Measurements from ENCODE around the gene RNF144A. TPM values are rescaled to one million over a fixed set of nuclear protein-coding genes. Genes with fewer than 3 reads are reported as not detected.
A peak's percentile ranks its signal among the peaks of the same experiment; 100 is the strongest.

RNF144A gene
- total and polyA plus RNA-seq, 12 donors = 13.0 to 103 (median 42.3) TPM

GRCh38 chr2:7003895-7004294 is 86.7 kb downstream of the RNF144A start:
- WGBS, 4 donors = 91 to 100% (median 96%) methylated on average over 3 of the region's 3 CpGs

GRCh38 chr2:7004636-7005035 is 87.4 kb downstream of the RNF144A start:
- intact Hi-C loops (cut with DNase I) = no loop called here
- Histone ChIP-seq H3K4me1 (replicated peaks in 1 of 2) (peaks cover 25 to 32% of the 10 kb centered on the region in 2 donors), H3K36me3 (replicated peaks in 1 of 2) (peaks cover 0 to 8% of the 10 kb centered on the region in 2 donors), H3K9me3 (replicated peaks in 1 of 3) (no peaks in the 10 kb centered on the region), H3K27me3 (no peaks in the 10 kb centered on the region), H3K27ac (peak overlapping the region in 1 of 5 donors; percentile 1), H3K4me3 (no peak overlapping the region)
- no peak for TF ChIP-seq POLR2A (IDR thresholded peaks at IDR 0.05)
- no peak for TF ChIP-seq CTCF (IDR thresholded peaks at IDR 0.05)
- WGBS, 4 donors = 58 to 61% (median 59%) methylated on average over 4 of the region's 4 CpGs
- DNase-seq = no peak

More at GRCh38 chr2:7003895-7004294, 86.7 kb downstream of the RNF144A start:
- H3K27me3 ChIP-seq = no peaks in the 10 kb centered on the region
- H3K4me3 ChIP-seq = no peak overlapping the region
- H3K9me3 ChIP-seq (replicated peaks in 1 of 3) = no peaks in the 10 kb centered on the region
- no peak overlapping the region for H3K27ac ChIP-seq
- intact Hi-C loops (cut with DNase I) = no loop called here
- DNase-seq = no peak
- TF ChIP-seq POLR2A (IDR thresholded peaks at IDR 0.05) = no peak
- TF ChIP-seq CTCF (IDR thresholded peaks at IDR 0.05) = no peak
- H3K4me1 ChIP-seq (replicated peaks in 1 of 2) = peaks cover 18 to 31% of the 10 kb centered on the region in 2 donors
- H3K36me3 ChIP-seq (replicated peaks in 1 of 2) = peaks cover 0 to 8% of the 10 kb centered on the region in 2 donors

- intact Hi-C loops (cut with DNase I) = no loop called here
- Histone ChIP-seq H3K36me3 (replicated peaks in 1 of 2) (peaks cover 0 to 3% of the 10 kb centered on the region in 2 donors), H3K4me3 (no peak overlapping the region), H3K27me3 (no peaks in the 10 kb centered on the region), H3K9me3 (replicated peaks in 1 of 3) (no peaks in the 10 kb centered on the region), H3K27ac (peak overlapping the region in 4 of 5 donors; percentile 1 to 90 (median 85)), H3K4me1 (replicated peaks in 1 of 2) (peaks cover 32 to 55% of the 10 kb centered on the region in 2 donors)
- TF ChIP-seq POLR2A (IDR thresholded peaks at IDR 0.05) = no peak
- TF ChIP-seq CTCF (IDR thresholded peaks at IDR 0.05) = no peak
- WGBS, 4 donors = 59 to 73% (median 68%) methylated on average over 5 to 9 of the region's 9 CpGs
- no peak for DNase-seq
Measured at GRCh38 chr2:7007488-7007845, 90.3 kb downstream of the RNF144A start.

- WGBS, 4 donors = 12 to 21% (median 16%) methylated on average over 6 to 24 of the region's 24 CpGs
Measured at GRCh38 chr2:7007846-7008741, 90.9 kb downstream of the RNF144A start.

More at GRCh38 chr2:7007846-7008741, 90.9 kb downstream of the RNF144A start:
- intact Hi-C loops (cut with DNase I) = no loop called here
- H3K4me3 ChIP-seq = no peak overlapping the region
- H3K36me3 ChIP-seq (replicated peaks in 1 of 2) = peaks cover 0 to 3% of the 10 kb centered on the region in 2 donors
- peak; percentile 93 to 99 (median 99) for DNase-seq
- peaks cover 32 to 61% of the 10 kb centered on the region in 2 donors for H3K4me1 ChIP-seq (replicated peaks in 1 of 2)
- H3K27me3 ChIP-seq = no peaks in the 10 kb centered on the region
- H3K27ac ChIP-seq = peak overlapping the region in 4 of 5 donors; percentile 18 to 90 (median 85)
- no peaks in the 10 kb centered on the region for H3K9me3 ChIP-seq (replicated peaks in 1 of 3)
- TF ChIP-seq CTCF (IDR thresholded peaks at IDR 0.05) (peak; percentile 31 to 71 (median 60)), POLR2A (IDR thresholded peaks at IDR 0.05) (peak in 1 of 2 donors; percentile 50)
